ENCODE data around the gene MAGI2. TPM values are rescaled to one million over a fixed set of nuclear protein-coding genes. Genes with fewer than 3 reads are reported as not detected.

MAGI2 gene
- polyA plus RNA-seq, 4 donors = 0.22 to 2.1 (median 1.5) TPM

GRCh38 chr7:78224923-78225322, 1228.5 kb downstream of the MAGI2 start:
- Histone ChIP-seq H3K27ac (ENCODE audit: low read depth in 1 of 3, low read length in 2 of 3) (no peak overlapping the region), H3K4me1 (ENCODE audit: control insufficient read depth in 3 of 3, insufficient read depth in 2 of 3, low read depth in 1 of 3, low read length in 2 of 3) (no peaks in the 10 kb centered on the region), H3K9me3 (ENCODE audit: control insufficient read depth in 2 of 2, insufficient read depth in 1 of 2, low read depth in 1 of 2, low read length in 1 of 2) (peaks cover 0 to 1% of the 10 kb centered on the region in 2 donors), H3K36me3 (ENCODE audit: control insufficient read depth in 3 of 3, insufficient read depth in 2 of 3, low read depth in 1 of 3, low read length in 3 of 3) (no peaks in the 10 kb centered on the region), H3K4me3 (ENCODE audit: low read depth in 1 of 3, low read length in 3 of 3) (no peak overlapping the region), H3K27me3 (ENCODE audit: control insufficient read depth in 3 of 3, insufficient read depth in 3 of 3, low read length in 3 of 3) (peaks cover 0 to 3% (median 0%) of the 10 kb centered on the region in 3 donors)
- DNase-seq (no peak), FAIRE-seq (no peak)
- WGBS, 3 donors = 79 to 90% (median 88%) methylated on average over 4 of the region's 4 CpGs

DNA sequence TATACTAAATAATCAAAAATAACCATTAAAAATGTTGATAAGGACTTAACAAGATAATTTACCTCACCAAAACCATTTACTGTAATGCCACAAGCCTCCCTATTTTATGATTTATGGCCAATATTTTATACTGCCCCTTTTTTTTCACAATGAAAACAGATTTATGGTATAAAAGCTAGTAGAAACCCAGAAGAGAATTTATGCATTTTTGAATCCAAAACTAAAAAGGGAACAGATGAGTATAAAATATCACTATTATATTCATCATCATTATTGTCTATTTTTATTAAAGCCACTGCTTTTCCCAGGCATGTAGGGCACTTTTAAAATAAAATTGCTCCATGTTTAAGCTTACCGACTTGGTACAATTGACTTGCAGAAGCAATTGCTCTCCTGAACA, 1229.9 kb downstream of the MAGI2 start:
- H3K4me1 ChIP-seq (ENCODE audit: control insufficient read depth in 3 of 3, insufficient read depth in 2 of 3, low read depth in 1 of 3, low read length in 2 of 3) = no peaks in the 10 kb centered on the region
- no peaks in the 10 kb centered on the region for H3K9me3 ChIP-seq (ENCODE audit: control insufficient read depth in 2 of 2, insufficient read depth in 1 of 2, low read depth in 1 of 2, low read length in 1 of 2)
- H3K4me3 ChIP-seq (ENCODE audit: low read depth in 1 of 3, low read length in 3 of 3) = no peak overlapping the region
- 87 to 100% (median 90%) methylated on average over 1 of the region's 1 CpG for WGBS, 3 donors
- no peaks in the 10 kb centered on the region for H3K27me3 ChIP-seq (ENCODE audit: control insufficient read depth in 3 of 3, insufficient read depth in 3 of 3, low read length in 3 of 3)
- H3K27ac ChIP-seq (ENCODE audit: low read depth in 1 of 3, low read length in 2 of 3) = no peak overlapping the region
- H3K36me3 ChIP-seq (ENCODE audit: control insufficient read depth in 3 of 3, insufficient read depth in 2 of 3, low read depth in 1 of 3, low read length in 3 of 3) = no peaks in the 10 kb centered on the region
- DNase-seq (no peak), FAIRE-seq (no peak)

GRCh38 chr7:78222001-78222751, 1231.3 kb downstream of the MAGI2 start:
- no peak overlapping the region for H3K27ac ChIP-seq (ENCODE audit: low read depth in 1 of 3, low read length in 2 of 3)
- WGBS, 3 donors = 48% methylated on average over 5 of the region's 5 CpGs
- no peaks in the 10 kb centered on the region for H3K27me3 ChIP-seq (ENCODE audit: control insufficient read depth in 3 of 3, insufficient read depth in 3 of 3, low read length in 3 of 3)
- H3K4me3 ChIP-seq (ENCODE audit: low read depth in 1 of 3, low read length in 3 of 3) = no peak overlapping the region
- H3K4me1 ChIP-seq (ENCODE audit: control insufficient read depth in 3 of 3, insufficient read depth in 2 of 3, low read depth in 1 of 3, low read length in 2 of 3) = no peaks in the 10 kb centered on the region
- DNase-seq (no peak), FAIRE-seq (no peak)
- no peaks in the 10 kb centered on the region for H3K9me3 ChIP-seq (ENCODE audit: control insufficient read depth in 2 of 2, insufficient read depth in 1 of 2, low read depth in 1 of 2, low read length in 1 of 2)
- H3K36me3 ChIP-seq (ENCODE audit: control insufficient read depth in 3 of 3, insufficient read depth in 2 of 3, low read depth in 1 of 3, low read length in 3 of 3) = no peaks in the 10 kb centered on the region

DNA sequence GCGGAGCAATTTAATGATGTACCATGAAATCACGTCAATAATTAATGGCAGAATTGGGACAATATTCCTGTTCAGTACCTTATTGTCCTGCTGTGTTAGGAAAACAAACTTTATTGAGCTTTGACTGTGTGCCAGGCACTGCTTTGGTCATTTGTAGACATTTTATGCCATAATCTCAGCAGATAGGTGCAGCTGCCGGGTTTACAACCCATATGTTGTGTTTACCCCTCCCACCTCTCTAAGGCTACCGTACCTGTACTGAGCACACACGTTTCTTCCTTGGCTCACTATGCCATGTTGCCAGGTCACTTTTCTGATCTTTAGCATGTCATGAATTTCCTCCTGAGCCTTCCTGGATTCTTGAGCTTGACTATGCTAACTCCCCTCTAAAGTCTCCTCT, 1232.7 kb downstream of the MAGI2 start:
- H3K27me3 ChIP-seq (ENCODE audit: control insufficient read depth in 3 of 3, insufficient read depth in 3 of 3, low read length in 3 of 3) = no peaks in the 10 kb centered on the region
- DNase-seq (peak in 1 of 2 donors; percentile 46), FAIRE-seq (no peak)
- H3K4me1 ChIP-seq (ENCODE audit: control insufficient read depth in 3 of 3, insufficient read depth in 2 of 3, low read depth in 1 of 3, low read length in 2 of 3) = no peaks in the 10 kb centered on the region
- WGBS, 3 donors = 19 to 66% (median 32%) methylated on average over 5 of the region's 5 CpGs
- no peak overlapping the region for H3K27ac ChIP-seq (ENCODE audit: low read depth in 1 of 3, low read length in 2 of 3)
- H3K4me3 ChIP-seq (ENCODE audit: low read depth in 1 of 3, low read length in 3 of 3) = no peak overlapping the region
- H3K36me3 ChIP-seq (ENCODE audit: control insufficient read depth in 3 of 3, insufficient read depth in 2 of 3, low read depth in 1 of 3, low read length in 3 of 3) = no peaks in the 10 kb centered on the region
- no peaks in the 10 kb centered on the region for H3K9me3 ChIP-seq (ENCODE audit: control insufficient read depth in 2 of 2, insufficient read depth in 1 of 2, low read depth in 1 of 2, low read length in 1 of 2)

GRCh38 chr7:78218876-78219275, 1234.6 kb downstream of the MAGI2 start:
- Histone ChIP-seq H3K9me3 (ENCODE audit: control insufficient read depth in 2 of 2, insufficient read depth in 1 of 2, low read depth in 1 of 2, low read length in 1 of 2) (no peaks in the 10 kb centered on the region), H3K27me3 (ENCODE audit: control insufficient read depth in 3 of 3, insufficient read depth in 3 of 3, low read length in 3 of 3) (no peaks in the 10 kb centered on the region), H3K4me1 (ENCODE audit: control insufficient read depth in 3 of 3, insufficient read depth in 2 of 3, low read depth in 1 of 3, low read length in 2 of 3) (no peaks in the 10 kb centered on the region), H3K27ac (ENCODE audit: low read depth in 1 of 3, low read length in 2 of 3) (no peak overlapping the region), H3K4me3 (ENCODE audit: low read depth in 1 of 3, low read length in 3 of 3) (no peak overlapping the region), H3K36me3 (ENCODE audit: control insufficient read depth in 3 of 3, insufficient read depth in 2 of 3, low read depth in 1 of 3, low read length in 3 of 3) (no peaks in the 10 kb centered on the region)
- no peak for DNase-seq
- FAIRE-seq = no peak
- 40 to 67% (median 62%) methylated on average over 9 of the region's 9 CpGs for WGBS, 3 donors

- no peak for FAIRE-seq
- DNase-seq = no peak
- H3K36me3 ChIP-seq (ENCODE audit: control insufficient read depth in 3 of 3, insufficient read depth in 2 of 3, low read depth in 1 of 3, low read length in 3 of 3) = no peaks in the 10 kb centered on the region
- no peaks in the 10 kb centered on the region for H3K9me3 ChIP-seq (ENCODE audit: control insufficient read depth in 2 of 2, insufficient read depth in 1 of 2, low read depth in 1 of 2, low read length in 1 of 2)
- H3K4me3 ChIP-seq (ENCODE audit: low read depth in 1 of 3, low read length in 3 of 3) = no peak overlapping the region
- WGBS, 3 donors = 70 to 91% (median 85%) methylated on average over 1 of the region's 1 CpG
- no peak overlapping the region for H3K27ac ChIP-seq (ENCODE audit: low read depth in 1 of 3, low read length in 2 of 3)
- H3K4me1 ChIP-seq (ENCODE audit: control insufficient read depth in 3 of 3, insufficient read depth in 2 of 3, low read depth in 1 of 3, low read length in 2 of 3) = no peaks in the 10 kb centered on the region
- no peaks in the 10 kb centered on the region for H3K27me3 ChIP-seq (ENCODE audit: control insufficient read depth in 3 of 3, insufficient read depth in 3 of 3, low read length in 3 of 3)
Measured at GRCh38 chr7:78218051-78218450, 1235.4 kb downstream of the MAGI2 start.

DNA sequence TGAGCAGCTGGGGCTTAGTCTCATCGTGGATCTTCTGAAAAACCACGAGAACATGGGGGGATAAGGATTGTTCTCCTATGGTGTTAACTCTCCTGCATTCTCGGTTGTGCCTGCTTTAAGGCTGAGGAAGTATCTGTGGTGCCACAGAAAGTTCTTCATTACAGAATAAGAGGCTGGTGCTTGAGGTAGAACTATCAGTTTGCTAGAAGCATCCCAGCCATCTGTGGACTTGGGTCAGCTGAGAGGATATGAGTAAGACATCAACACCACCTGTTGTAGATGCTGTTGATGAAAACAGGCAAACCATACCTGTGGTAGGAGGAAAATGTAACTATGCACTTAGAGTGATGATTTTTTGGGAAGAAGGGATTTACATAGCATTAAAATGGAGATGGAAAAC, 1238.3 kb downstream of the MAGI2 start:
- WGBS, 3 donors = 81 to 87% (median 81%) methylated on average over 3 of the region's 3 CpGs
- Histone ChIP-seq H3K36me3 (ENCODE audit: control insufficient read depth in 3 of 3, insufficient read depth in 2 of 3, low read depth in 1 of 3, low read length in 3 of 3) (no peaks in the 10 kb centered on the region), H3K4me3 (ENCODE audit: low read depth in 1 of 3, low read length in 3 of 3) (no peak overlapping the region), H3K27ac (ENCODE audit: low read depth in 1 of 3, low read length in 2 of 3) (no peak overlapping the region), H3K9me3 (ENCODE audit: control insufficient read depth in 2 of 2, insufficient read depth in 1 of 2, low read depth in 1 of 2, low read length in 1 of 2) (no peaks in the 10 kb centered on the region), H3K4me1 (ENCODE audit: control insufficient read depth in 3 of 3, insufficient read depth in 2 of 3, low read depth in 1 of 3, low read length in 2 of 3) (no peaks in the 10 kb centered on the region), H3K27me3 (ENCODE audit: control insufficient read depth in 3 of 3, insufficient read depth in 3 of 3, low read length in 3 of 3) (no peaks in the 10 kb centered on the region)
- DNase-seq = no peak
- no peak for FAIRE-seq

- no peaks in the 10 kb centered on the region for H3K27me3 ChIP-seq (ENCODE audit: control insufficient read depth in 3 of 3, insufficient read depth in 3 of 3, low read length in 3 of 3)
- no peak overlapping the region for H3K4me3 ChIP-seq (ENCODE audit: low read depth in 1 of 3, low read length in 3 of 3)
- H3K9me3 ChIP-seq (ENCODE audit: control insufficient read depth in 2 of 2, insufficient read depth in 1 of 2, low read depth in 1 of 2, low read length in 1 of 2) = no peaks in the 10 kb centered on the region
- no peak overlapping the region for H3K27ac ChIP-seq (ENCODE audit: low read depth in 1 of 3, low read length in 2 of 3)
- no peak for DNase-seq
- H3K36me3 ChIP-seq (ENCODE audit: control insufficient read depth in 3 of 3, insufficient read depth in 2 of 3, low read depth in 1 of 3, low read length in 3 of 3) = no peaks in the 10 kb centered on the region
- no peaks in the 10 kb centered on the region for H3K4me1 ChIP-seq (ENCODE audit: control insufficient read depth in 3 of 3, insufficient read depth in 2 of 3, low read depth in 1 of 3, low read length in 2 of 3)
- no peak for FAIRE-seq
- 38 to 74% (median 52%) methylated on average over 6 of the region's 6 CpGs for WGBS, 3 donors
Measured at GRCh38 chr7:78213402-78213801, 1240.1 kb downstream of the MAGI2 start.

GRCh38 chr7:78212476-78213060, 1240.9 kb downstream of the MAGI2 start:
- FAIRE-seq (no peak), DNase-seq (no peak)
- Histone ChIP-seq H3K27me3 (ENCODE audit: control insufficient read depth in 3 of 3, insufficient read depth in 3 of 3, low read length in 3 of 3) (no peaks in the 10 kb centered on the region), H3K4me3 (ENCODE audit: low read depth in 1 of 3, low read length in 3 of 3) (no peak overlapping the region), H3K36me3 (ENCODE audit: control insufficient read depth in 3 of 3, insufficient read depth in 2 of 3, low read depth in 1 of 3, low read length in 3 of 3) (no peaks in the 10 kb centered on the region), H3K27ac (ENCODE audit: low read depth in 1 of 3, low read length in 2 of 3) (no peak overlapping the region), H3K9me3 (ENCODE audit: control insufficient read depth in 2 of 2, insufficient read depth in 1 of 2, low read depth in 1 of 2, low read length in 1 of 2) (no peaks in the 10 kb centered on the region), H3K4me1 (ENCODE audit: control insufficient read depth in 3 of 3, insufficient read depth in 2 of 3, low read depth in 1 of 3, low read length in 2 of 3) (no peaks in the 10 kb centered on the region)
- WGBS, 3 donors = 93 to 95% (median 94%) methylated on average over 3 of the region's 3 CpGs
